Measurements from ENCODE around the gene TBC1D3G.
"Not testable (repeated sequence)": the region's sequence is repeated elsewhere in the genome, so short reads cannot be mapped to it uniquely, and the experiment has no call there.

TBC1D3G gene

DNA sequence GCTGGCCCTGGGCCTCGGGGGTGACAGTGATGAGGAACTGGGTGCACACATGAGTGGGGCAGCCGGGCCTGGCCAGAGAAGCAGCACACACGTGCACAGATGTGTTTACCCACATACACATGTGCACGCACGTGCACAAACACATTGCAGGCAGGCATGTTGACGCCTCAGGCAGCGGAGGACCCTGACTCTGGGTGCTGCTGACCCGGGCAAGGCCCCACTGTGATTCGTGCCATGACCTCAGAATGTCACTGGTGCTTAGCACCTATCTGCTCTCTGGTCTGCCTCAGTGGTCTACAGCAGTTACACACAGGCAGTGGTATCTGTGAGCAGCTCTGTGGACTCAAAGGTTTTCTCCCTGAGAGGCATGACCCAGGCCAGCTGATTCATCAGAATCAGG lies at the start of gene TBC1D3G:
Gene TBC1D3G, plus strand, starts transcription at position 301 of the 400 bp plus-strand sequence. CDS start 1,528 bp downstream, outside the sequence.
- not testable (repeated sequence) for DNase-seq (ENCODE audit: low read depth in 2 of 2)

DNA sequence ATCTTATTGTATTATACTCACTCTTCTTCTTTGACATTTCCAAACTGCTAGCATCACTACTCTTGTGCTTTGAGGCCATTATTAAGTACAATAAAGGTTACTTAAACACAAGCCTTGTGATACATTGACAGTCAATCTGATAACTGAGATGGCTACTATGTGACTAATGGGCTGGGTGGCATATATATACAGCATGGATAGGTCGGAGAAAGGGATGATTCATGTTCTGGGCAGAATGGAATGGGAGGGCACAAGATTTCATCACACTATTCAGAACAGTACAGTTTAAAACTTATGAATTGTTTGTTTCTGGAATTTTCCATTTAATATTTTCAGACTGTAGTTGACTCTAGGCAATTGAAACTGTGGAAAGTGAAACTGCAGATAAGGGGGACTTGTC lies 40.4 kb upstream of the TBC1D3G start:
- not testable (repeated sequence) for DNase-seq (ENCODE audit: low read depth in 2 of 2)

DNA sequence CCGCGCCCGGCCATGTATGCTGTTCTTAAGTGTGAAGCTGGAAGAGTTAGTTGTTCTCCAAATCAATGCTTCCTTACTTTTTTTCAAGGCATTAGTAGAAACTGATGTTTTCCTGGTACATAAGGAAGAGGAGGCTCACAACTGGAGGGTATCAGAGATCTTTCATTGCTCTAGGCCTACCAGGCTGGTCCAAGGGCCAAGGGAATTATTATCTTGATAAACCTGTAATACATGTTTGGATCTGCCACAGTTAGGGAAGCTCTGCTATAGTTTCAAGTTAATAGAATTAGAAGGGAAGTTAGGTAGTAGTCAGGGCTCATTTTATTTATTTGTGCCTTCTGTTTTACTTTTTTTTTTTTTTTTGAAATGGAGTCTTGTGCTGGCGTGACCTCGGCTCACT lies 39.5 kb upstream of the TBC1D3G start:
- DNase-seq (ENCODE audit: low read depth in 2 of 2): not testable (repeated sequence)

DNA sequence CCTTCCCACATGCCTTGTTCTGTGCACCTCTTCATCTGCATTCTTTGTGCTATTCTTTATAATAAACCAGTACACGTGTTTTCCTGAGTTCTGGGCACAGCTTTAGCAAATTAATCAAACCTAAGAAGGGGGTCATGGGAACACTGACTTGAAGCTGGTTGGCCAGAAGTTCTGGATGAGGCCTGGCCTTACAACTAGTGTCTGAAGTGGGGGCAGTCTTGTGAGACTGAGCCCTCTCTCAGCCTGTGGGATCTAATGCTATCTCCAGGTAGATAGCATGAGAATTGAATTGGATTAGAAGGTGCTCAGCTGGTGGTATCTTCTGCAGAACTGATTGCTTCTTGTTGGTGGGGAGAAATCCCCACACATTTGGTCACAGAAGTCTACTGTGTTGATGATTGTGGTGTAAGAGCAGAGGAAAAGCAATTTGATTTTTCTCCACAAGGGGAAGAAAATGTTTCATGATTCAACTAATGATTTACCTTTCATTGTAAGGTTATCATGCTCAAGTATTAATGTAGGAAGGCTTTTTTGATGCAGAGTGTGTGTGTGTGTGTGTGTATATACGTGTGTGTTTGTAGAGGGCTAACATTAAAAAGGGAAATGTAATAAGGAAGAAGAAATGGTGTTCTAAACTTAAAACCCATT lies 33.6 kb upstream of the TBC1D3G start:
- DNase-seq (ENCODE audit: low read depth in 2 of 2): not testable (repeated sequence)

DNA sequence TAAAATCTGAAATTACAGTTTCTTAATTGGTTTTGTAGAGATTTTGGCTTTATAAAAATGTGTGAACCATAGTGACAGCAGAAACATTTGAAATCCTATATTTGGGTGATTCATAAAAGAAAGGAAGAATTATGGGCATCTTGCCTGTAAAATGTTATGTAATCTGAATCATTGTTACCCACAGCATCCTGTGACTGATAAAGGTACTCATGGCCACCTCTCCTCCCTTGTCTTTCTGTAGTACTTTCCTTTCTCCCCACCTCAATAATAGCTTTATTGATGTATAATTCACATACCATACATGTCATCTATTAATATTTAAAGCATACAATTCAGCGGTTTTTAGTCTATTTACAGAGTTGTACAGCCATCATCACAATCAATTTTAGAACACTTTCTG lies 28.5 kb upstream of the TBC1D3G start:
- not testable (repeated sequence) for DNase-seq (ENCODE audit: low read depth in 2 of 2)

DNA sequence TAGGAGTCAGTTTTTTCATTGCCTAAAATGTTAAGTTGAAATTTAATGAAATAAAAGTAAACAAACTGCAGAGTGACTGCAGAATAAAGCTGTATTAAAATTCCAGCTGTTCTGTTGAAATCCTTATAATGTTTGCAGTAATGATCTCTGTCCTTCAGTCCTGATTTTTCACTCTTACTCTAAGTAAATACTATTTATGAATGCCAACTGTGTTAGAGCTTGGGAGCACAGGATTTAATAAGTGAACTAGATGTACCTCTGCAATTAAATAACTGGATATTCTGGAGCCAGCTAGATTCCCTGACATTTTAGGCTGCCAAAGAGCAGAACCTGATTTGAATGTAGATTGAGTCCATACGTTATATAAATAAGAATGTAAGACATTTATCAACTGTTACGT lies 7.9 kb upstream of the TBC1D3G start:
- DNase-seq (ENCODE audit: low read depth in 2 of 2): not testable (repeated sequence)

DNA sequence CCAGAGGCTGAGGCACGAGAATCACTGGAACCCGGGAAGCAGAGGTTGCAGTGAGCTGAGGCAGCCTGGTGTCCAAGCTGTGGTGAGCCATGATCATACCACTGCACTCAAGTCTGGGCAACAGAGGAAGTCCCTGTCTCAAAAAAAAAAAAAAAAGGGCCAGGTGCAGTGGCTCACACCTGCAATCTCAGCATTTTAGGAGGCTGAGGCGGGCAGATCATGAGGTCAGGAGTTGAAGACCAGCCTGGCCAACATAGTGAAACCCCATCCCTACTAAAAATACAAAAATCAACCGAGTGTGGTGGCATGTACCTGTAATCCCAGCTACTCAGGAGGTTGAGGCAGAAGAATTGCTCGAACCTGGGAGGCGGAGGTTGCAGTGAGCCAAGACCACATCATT lies 38.8 kb downstream of the TBC1D3G start:
- not testable (repeated sequence) for DNase-seq (ENCODE audit: low read depth in 2 of 2)

DNA sequence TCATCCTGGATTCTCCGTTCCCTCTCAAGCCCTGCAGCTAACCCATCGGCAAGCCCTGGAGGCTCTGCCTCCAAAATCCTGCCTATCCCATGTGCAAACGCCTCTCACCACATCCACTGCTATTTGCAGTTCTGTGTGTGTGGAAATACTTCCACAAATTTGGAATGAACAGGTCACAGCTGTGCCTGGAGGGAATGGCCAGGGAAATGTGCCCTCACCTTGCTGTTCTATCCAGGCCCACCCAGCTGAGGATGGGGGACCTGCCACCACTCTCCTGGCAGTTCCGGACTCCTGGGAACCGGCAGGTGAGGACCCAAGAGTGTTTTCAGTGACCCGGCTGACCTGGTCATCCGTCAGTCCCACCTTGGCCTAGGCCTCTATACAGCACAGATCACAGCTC lies 52.3 kb downstream of the TBC1D3G start:
- DNase-seq (ENCODE audit: low read depth in 2 of 2): not testable (repeated sequence)
